ENCODE results near the gene KCNK16. TPM values are rescaled to one million over a fixed set of nuclear protein-coding genes. Genes with fewer than 3 reads are reported as not detected.
A peak's percentile ranks its signal among the peaks of the same experiment; 100 is the strongest.

Gene KCNK16
- polyA plus RNA-seq, 3 donors: not detected

DNA sequence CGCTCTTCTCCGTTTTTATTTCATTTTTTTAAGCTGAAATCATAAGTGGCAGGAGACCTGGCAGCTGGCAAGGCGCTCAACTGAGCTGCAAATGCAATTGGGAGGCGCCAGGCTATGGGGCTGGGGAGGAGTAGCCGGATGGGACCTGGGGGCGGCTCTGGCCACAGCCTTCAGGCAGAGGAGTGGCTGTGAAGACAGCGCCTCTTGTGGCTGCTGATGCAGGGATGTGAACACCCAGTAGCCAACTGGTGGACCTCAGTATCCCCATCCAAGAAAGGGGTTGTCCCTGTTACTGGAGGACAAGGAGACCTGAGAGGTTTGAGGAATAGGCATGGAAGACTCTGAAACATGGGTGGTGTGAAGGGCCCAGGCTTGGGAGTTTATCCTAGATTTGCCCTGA lies 20.9 kb downstream of the KCNK16 start:
- Histone ChIP-seq H3K9me3 (replicated peaks in 1 of 2; ENCODE audit: control insufficient read depth in 1 of 2, insufficient read depth in 1 of 2, low read length in 2 of 2) (no peaks in the 10 kb centered on the region), H3K36me3 (replicated peaks in 1 of 2; ENCODE audit: control insufficient read depth in 1 of 2, insufficient read depth in 2 of 2, low read length in 2 of 2) (no peaks in the 10 kb centered on the region), H3K27me3 (ENCODE audit: control insufficient read depth in 2 of 2, insufficient read depth in 2 of 2, low read length in 2 of 2) (no peaks in the 10 kb centered on the region), H3K4me1 (ENCODE audit: control insufficient read depth in 1 of 2, insufficient read depth in 2 of 2, low read length in 2 of 2) (peaks cover 8 to 15% of the 10 kb centered on the region in 2 donors), H3K9ac (ENCODE audit: insufficient read depth, low read length, poor library complexity, severe bottlenecking) (no peak overlapping the region), H3K4me3 (replicated peaks in 1 of 3; ENCODE audit: low read depth in 2 of 3, low read length in 3 of 3) (no peak overlapping the region), H3K27ac (ENCODE audit: low read depth in 1 of 2, low read length in 2 of 2) (no peak overlapping the region), H3K4me2 (replicated peaks; ENCODE audit: extremely low read depth, low read length, poor library complexity, severe bottlenecking) (no peak overlapping the region), H4K20me1 (ENCODE audit: insufficient read depth, low read length) (no peaks in the 10 kb centered on the region), H2AFZ (ENCODE audit: insufficient read depth, low read depth, low read length, poor library complexity, severe bottlenecking) (no peak overlapping the region), H3K79me2 (ENCODE audit: insufficient read depth, low read length) (no peaks in the 10 kb centered on the region)
- no peak for DNase-seq
- WGBS (ENCODE audit: insufficient coverage): 93% methylated on average over 6 of the region's 7 CpGs
- Mint-ChIP-seq H3K9me3 (peaks cover 0 to 6% (median 0%) of the 10 kb centered on the region in 7 donors), H3K4me1 (peaks cover 18% of the 10 kb centered on the region), H3K27ac (no peak overlapping the region), H3K4me3 (no peak overlapping the region), H3K27me3 (ENCODE audit: low read depth in 3 of 3) (peaks cover 4 to 8% (median 7%) of the 10 kb centered on the region in 3 donors), H3K36me3 (no peaks in the 10 kb centered on the region)
- intact Hi-C loops (cut with micrococcal nuclease): loop anchor here in 1 of 2 donors (10.0 kb wide), 1 partner anchor 77 kb away; the partner anchor contains the start of gene KCNK5
- TF ChIP-seq, protein P1, sequence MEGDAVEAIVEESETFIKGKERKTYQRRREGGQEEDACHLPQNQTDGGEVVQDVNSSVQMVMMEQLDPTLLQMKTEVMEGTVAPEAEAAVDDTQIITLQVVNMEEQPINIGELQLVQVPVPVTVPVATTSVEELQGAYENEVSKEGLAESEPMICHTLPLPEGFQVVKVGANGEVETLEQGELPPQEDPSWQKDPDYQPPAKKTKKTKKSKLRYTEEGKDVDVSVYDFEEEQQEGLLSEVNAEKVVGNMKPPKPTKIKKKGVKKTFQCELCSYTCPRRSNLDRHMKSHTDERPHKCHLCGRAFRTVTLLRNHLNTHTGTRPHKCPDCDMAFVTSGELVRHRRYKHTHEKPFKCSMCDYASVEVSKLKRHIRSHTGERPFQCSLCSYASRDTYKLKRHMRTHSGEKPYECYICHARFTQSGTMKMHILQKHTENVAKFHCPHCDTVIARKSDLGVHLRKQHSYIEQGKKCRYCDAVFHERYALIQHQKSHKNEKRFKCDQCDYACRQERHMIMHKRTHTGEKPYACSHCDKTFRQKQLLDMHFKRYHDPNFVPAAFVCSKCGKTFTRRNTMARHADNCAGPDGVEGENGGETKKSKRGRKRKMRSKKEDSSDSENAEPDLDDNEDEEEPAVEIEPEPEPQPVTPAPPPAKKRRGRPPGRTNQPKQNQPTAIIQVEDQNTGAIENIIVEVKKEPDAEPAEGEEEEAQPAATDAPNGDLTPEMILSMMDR (IDR thresholded peaks at IDR 0.05): no peak

DNA sequence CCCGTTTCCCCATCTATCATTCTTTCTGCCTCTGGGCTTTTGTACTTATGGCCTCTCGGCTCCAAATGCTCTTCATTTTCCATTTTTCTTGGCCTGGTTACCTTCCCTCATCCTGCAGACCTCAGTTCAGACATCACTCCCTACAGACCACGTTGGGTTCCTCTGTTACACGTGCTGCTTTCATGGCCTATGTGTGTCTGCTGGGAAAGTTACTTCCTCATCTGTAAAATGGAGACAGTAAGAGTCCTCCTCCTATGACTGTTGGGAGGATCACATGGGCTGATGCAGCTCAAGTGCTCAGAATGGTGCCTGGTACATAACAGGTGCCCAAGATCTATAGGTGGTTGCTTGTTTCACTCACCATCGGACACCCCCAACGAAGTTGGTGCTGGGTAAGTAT lies 21.8 kb downstream of the KCNK16 start:
- no peaks in the 10 kb centered on the region for H3K79me2 ChIP-seq (ENCODE audit: insufficient read depth, low read length)
- H3K36me3 ChIP-seq (replicated peaks in 1 of 2; ENCODE audit: control insufficient read depth in 1 of 2, insufficient read depth in 2 of 2, low read length in 2 of 2): no peaks in the 10 kb centered on the region
- H4K20me1 ChIP-seq (ENCODE audit: insufficient read depth, low read length): no peaks in the 10 kb centered on the region
- Mint-ChIP-seq H3K27me3 (ENCODE audit: low read depth in 3 of 3) (peaks cover 2 to 10% (median 7%) of the 10 kb centered on the region in 3 donors), H3K4me3 (no peak overlapping the region), H3K9me3 (peaks cover 0 to 6% (median 0%) of the 10 kb centered on the region in 7 donors), H3K4me1 (peaks cover 18% of the 10 kb centered on the region), H3K36me3 (no peaks in the 10 kb centered on the region), H3K27ac (peak overlapping the region in 3 of 7 donors; percentile 29 to 41 (median 36))
- WGBS (ENCODE audit: insufficient coverage): 76% methylated on average over 2 of the region's 6 CpGs
- H3K27ac ChIP-seq (ENCODE audit: low read depth in 1 of 2, low read length in 2 of 2): no peak overlapping the region
- peaks cover 8 to 15% of the 10 kb centered on the region in 2 donors for H3K4me1 ChIP-seq (ENCODE audit: control insufficient read depth in 1 of 2, insufficient read depth in 2 of 2, low read length in 2 of 2)
- no peak overlapping the region for H2AFZ ChIP-seq (ENCODE audit: insufficient read depth, low read depth, low read length, poor library complexity, severe bottlenecking)
- no peaks in the 10 kb centered on the region for H3K9me3 ChIP-seq (replicated peaks in 1 of 2; ENCODE audit: control insufficient read depth in 1 of 2, insufficient read depth in 1 of 2, low read length in 2 of 2)
- TF ChIP-seq, protein P1 (IDR thresholded peaks at IDR 0.05): no peak
- no peak overlapping the region for H3K9ac ChIP-seq (ENCODE audit: insufficient read depth, low read length, poor library complexity, severe bottlenecking)
- H3K27me3 ChIP-seq (ENCODE audit: control insufficient read depth in 2 of 2, insufficient read depth in 2 of 2, low read length in 2 of 2): no peaks in the 10 kb centered on the region
- H3K4me2 ChIP-seq (replicated peaks; ENCODE audit: extremely low read depth, low read length, poor library complexity, severe bottlenecking): no peak overlapping the region
- intact Hi-C loops (cut with micrococcal nuclease): loop anchor here in 1 of 2 donors (10.0 kb wide), 1 partner anchor 76 kb away; the partner anchor contains the start of gene KCNK5
- DNase-seq: peak; percentile 38 to 50 (median 41)
- H3K4me3 ChIP-seq (replicated peaks in 1 of 3; ENCODE audit: low read depth in 2 of 3, low read length in 3 of 3): no peak overlapping the region
